ENCODE data around the gene ZNHIT1. TPM values are rescaled to one million over a fixed set of nuclear protein-coding genes. Genes with fewer than 3 reads are reported as not detected.

ZNHIT1 gene
- total RNA-seq, 1 donor from 2014 or later, result 55.8 TPM

GRCh38 chr7:101265622-101266516 is 47.9 kb downstream of the ZNHIT1 start:
- intact Hi-C loops (cut with micrococcal nuclease), result no loop called here
- DNase-seq (no peak), ATAC-seq (no peak)

- no peak for ATAC-seq
- DNase-seq, result no peak
- intact Hi-C loops (cut with micrococcal nuclease), result no loop called here
Observed at GRCh38 chr7:101269664-101270063, 51.7 kb downstream of the ZNHIT1 start.

- intact Hi-C loops (cut with micrococcal nuclease), result no loop called here
- no peak for DNase-seq
- no peak for ATAC-seq
Observed at GRCh38 chr7:101271021-101271420, 53.1 kb downstream of the ZNHIT1 start.

GRCh38 chr7:101273206-101273605 is 55.2 kb downstream of the ZNHIT1 start:
- intact Hi-C loops (cut with micrococcal nuclease), result no loop called here
- DNase-seq, result no peak
- no peak for ATAC-seq

Other genes with a start within 250 kb of the ZNHIT1 start
- not detected for gene MUC12, start 248.6 kb upstream of the ZNHIT1 start, total RNA-seq
- not detected for gene MUC17, start 198.1 kb upstream of the ZNHIT1 start, total RNA-seq
- gene TRIM56, start 132.7 kb upstream of the ZNHIT1 start, total RNA-seq, result 16.6 TPM
- gene SERPINE1, start 91.1 kb upstream of the ZNHIT1 start, total RNA-seq, result 1.3 TPM
- gene AP1S1, start 63.7 kb upstream of the ZNHIT1 start, total RNA-seq, result 11.8 TPM
- gene VGF, start 52.6 kb upstream of the ZNHIT1 start, total RNA-seq, result not detected
- not detected for gene NAT16, start 37.9 kb upstream of the ZNHIT1 start, total RNA-seq
- not detected for gene MOGAT3, start 17.1 kb upstream of the ZNHIT1 start, total RNA-seq
- 43.0 TPM for gene PLOD3, start 584 bp upstream of the ZNHIT1 start, total RNA-seq
- 3.8 TPM for gene CLDN15, start 19.6 kb downstream of the ZNHIT1 start, total RNA-seq
- 326 TPM for gene FIS1, start 26.9 kb downstream of the ZNHIT1 start, total RNA-seq
- gene IFT22, start 103.6 kb downstream of the ZNHIT1 start, total RNA-seq, result 26.8 TPM
- not detected for gene COL26A1, start 144.7 kb downstream of the ZNHIT1 start, total RNA-seq

Data from left ventricle myocardium superior (tissue), 1 donor.